Measurements from ENCODE around the gene HIVEP2.

The HIVEP2 gene

DNA sequence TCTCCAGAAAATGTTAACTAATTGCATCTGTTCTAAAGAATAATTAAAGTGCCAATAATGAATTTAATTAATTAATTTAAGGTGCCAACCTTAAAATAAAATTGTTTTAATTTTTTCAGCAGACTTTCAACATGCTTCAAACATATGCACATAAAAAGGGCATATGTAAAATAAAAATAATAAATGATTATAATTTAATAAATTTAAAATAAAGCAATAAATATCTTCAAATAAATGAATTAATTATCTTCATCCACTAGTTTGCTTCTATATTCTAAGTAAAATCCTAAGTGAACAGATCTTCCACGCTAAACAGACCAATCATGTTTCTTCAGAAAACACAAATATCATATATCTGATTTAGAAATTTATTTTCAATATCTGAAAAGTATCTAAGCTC, 119.2 kb downstream of the HIVEP2 start:
- Histone ChIP-seq H3K27ac (no peak overlapping the region), H2AFZ (ENCODE audit: low read depth) (no peak overlapping the region), H3K9ac (no peak overlapping the region), H3K4me1 (ENCODE audit: low read depth, poor library complexity, severe bottlenecking) (peaks cover 28% of the 10 kb centered on the region), H3K27me3 (ENCODE audit: insufficient read depth, low read depth) (no peaks in the 10 kb centered on the region), H3K79me2 (ENCODE audit: insufficient read depth, low read depth) (no peaks in the 10 kb centered on the region), H3K36me3 (ENCODE audit: insufficient read depth) (no peaks in the 10 kb centered on the region), H3K4me3 (IDR thresholded peaks at IDR 0.05; ENCODE audit: insufficient read depth, low read depth, low read length) (no peak overlapping the region), H4K20me1 (ENCODE audit: insufficient read depth) (no peaks in the 10 kb centered on the region), H3K4me2 (no peak overlapping the region)
- TF ChIP-seq, protein P1, sequence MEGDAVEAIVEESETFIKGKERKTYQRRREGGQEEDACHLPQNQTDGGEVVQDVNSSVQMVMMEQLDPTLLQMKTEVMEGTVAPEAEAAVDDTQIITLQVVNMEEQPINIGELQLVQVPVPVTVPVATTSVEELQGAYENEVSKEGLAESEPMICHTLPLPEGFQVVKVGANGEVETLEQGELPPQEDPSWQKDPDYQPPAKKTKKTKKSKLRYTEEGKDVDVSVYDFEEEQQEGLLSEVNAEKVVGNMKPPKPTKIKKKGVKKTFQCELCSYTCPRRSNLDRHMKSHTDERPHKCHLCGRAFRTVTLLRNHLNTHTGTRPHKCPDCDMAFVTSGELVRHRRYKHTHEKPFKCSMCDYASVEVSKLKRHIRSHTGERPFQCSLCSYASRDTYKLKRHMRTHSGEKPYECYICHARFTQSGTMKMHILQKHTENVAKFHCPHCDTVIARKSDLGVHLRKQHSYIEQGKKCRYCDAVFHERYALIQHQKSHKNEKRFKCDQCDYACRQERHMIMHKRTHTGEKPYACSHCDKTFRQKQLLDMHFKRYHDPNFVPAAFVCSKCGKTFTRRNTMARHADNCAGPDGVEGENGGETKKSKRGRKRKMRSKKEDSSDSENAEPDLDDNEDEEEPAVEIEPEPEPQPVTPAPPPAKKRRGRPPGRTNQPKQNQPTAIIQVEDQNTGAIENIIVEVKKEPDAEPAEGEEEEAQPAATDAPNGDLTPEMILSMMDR (conservative IDR thresholded peaks at IDR 0.05; ENCODE audit: low read depth, low read length), result no peak

DNA sequence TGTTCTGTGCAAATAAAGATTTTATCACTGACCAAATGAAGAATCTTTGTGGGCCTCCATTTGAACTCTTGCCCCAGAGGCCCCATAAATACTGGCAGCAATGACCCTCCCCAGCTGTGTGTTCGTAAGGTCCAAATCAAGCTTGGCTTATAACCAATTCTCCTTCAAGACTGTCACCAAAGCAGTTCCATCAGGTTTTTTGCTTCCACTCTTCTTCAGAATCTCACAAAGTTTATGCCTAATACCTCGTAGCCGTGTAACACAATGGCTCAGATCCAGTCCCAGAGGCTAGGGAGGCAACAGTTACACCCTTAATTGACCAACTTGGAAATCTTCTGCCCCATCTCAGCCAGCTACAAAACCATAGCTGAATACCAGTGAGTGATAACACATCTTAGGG, 120.5 kb downstream of the HIVEP2 start:
- no peaks in the 10 kb centered on the region for H4K20me1 ChIP-seq (ENCODE audit: insufficient read depth)
- H3K4me2 ChIP-seq, result no peak overlapping the region
- H3K79me2 ChIP-seq (ENCODE audit: insufficient read depth, low read depth), result no peaks in the 10 kb centered on the region
- H3K9ac ChIP-seq, result no peak overlapping the region
- no peaks in the 10 kb centered on the region for H3K36me3 ChIP-seq (ENCODE audit: insufficient read depth)
- no peak overlapping the region for H3K4me3 ChIP-seq (IDR thresholded peaks at IDR 0.05; ENCODE audit: insufficient read depth, low read depth, low read length)
- TF ChIP-seq, protein P1 (conservative IDR thresholded peaks at IDR 0.05; ENCODE audit: low read depth, low read length), result no peak
- H3K27me3 ChIP-seq (ENCODE audit: insufficient read depth, low read depth), result no peaks in the 10 kb centered on the region
- peaks cover 41% of the 10 kb centered on the region for H3K4me1 ChIP-seq (ENCODE audit: low read depth, poor library complexity, severe bottlenecking)
- no peak overlapping the region for H3K27ac ChIP-seq
- H2AFZ ChIP-seq (ENCODE audit: low read depth), result no peak overlapping the region

DNA sequence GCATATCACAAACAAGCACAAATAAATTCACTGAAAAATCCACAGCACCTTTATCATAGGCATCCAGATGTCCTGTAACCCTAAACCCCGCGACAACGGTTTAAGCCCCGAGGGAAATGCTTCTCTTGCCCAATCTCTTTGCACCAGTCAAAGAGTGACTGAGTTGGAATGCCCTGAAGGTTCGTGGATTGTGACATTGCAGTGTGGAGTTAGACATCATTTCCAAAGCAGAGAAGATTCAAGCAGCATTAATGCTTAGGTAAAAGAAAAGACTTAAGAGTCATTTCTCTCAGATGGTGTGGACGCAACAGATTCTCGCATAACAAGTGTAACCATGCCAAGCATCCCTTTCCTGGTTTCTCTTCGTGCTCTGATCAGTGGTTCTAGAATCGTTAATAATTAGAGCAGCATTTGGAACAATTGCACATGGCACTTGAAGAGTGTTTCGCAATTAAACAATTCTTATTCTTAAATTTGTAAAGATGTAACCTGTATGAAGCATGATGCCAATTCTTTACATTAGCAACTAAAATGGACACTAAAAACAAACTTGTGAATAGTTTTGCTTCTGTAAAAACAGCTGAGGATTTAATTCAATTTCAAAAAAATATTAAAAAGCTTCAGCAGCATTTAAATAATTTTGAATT, 121.6 kb downstream of the HIVEP2 start:
- Histone ChIP-seq H3K27me3 (ENCODE audit: insufficient read depth, low read depth) (no peaks in the 10 kb centered on the region), H3K79me2 (ENCODE audit: insufficient read depth, low read depth) (no peaks in the 10 kb centered on the region)

DNA sequence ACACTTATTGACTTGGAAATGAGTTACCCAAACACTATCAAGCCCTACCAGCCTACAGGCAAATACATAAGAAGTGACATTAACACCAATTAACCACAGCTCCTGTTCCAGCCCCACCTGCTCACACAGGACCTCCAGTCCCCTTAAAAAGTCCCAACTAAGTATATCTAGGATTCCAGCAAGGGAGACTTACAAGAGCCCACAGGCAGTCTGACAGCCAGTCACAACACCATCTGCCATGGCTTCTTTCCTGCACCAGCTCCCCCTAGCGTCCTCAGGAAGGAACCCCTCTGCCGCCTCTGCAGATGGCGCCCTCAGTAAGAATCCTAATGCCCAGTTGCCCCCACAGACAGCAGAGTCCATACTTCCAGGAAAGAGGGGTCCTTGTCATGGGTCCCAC, 122.1 kb downstream of the HIVEP2 start:
- Histone ChIP-seq H3K4me2 (peak overlapping the region; percentile 18; the same call in 1 of the 2 replicates), H3K27me3 (ENCODE audit: insufficient read depth, low read depth) (no peaks in the 10 kb centered on the region), H3K79me2 (ENCODE audit: insufficient read depth, low read depth) (no peaks in the 10 kb centered on the region), H3K9ac (no peak overlapping the region), H3K4me1 (ENCODE audit: low read depth, poor library complexity, severe bottlenecking) (peaks cover 46% of the 10 kb centered on the region), H4K20me1 (ENCODE audit: insufficient read depth) (no peaks in the 10 kb centered on the region), H3K4me3 (IDR thresholded peaks at IDR 0.05; ENCODE audit: insufficient read depth, low read depth, low read length) (no peak overlapping the region), H3K36me3 (ENCODE audit: insufficient read depth) (no peaks in the 10 kb centered on the region), H2AFZ (ENCODE audit: low read depth) (no peak overlapping the region), H3K27ac (no peak overlapping the region)
- TF ChIP-seq, protein P1 (conservative IDR thresholded peaks at IDR 0.05; ENCODE audit: low read depth, low read length), result peak; percentile 60

More for the DNA sequence above, 121.6 kb downstream of the HIVEP2 start:
- Histone ChIP-seq H2AFZ (ENCODE audit: low read depth) (no peak overlapping the region), H3K27ac (no peak overlapping the region), H4K20me1 (ENCODE audit: insufficient read depth) (no peaks in the 10 kb centered on the region), H3K4me1 (ENCODE audit: low read depth, poor library complexity, severe bottlenecking) (peaks cover 46% of the 10 kb centered on the region), H3K4me3 (IDR thresholded peaks at IDR 0.05; ENCODE audit: insufficient read depth, low read depth, low read length) (no peak overlapping the region), H3K4me2 (no peak overlapping the region), H3K36me3 (ENCODE audit: insufficient read depth) (no peaks in the 10 kb centered on the region), H3K9ac (no peak overlapping the region)
- TF ChIP-seq, protein P1 (conservative IDR thresholded peaks at IDR 0.05; ENCODE audit: low read depth, low read length), result 0 out of 2 replicates have a peak, but pooled peaks have one; percentile 43

Measured in KMS-11 (cell line).